H1 (cell line): ENCODE results near the gene XNDC1N. TPM values are rescaled to one million over a fixed set of nuclear protein-coding genes. Genes with fewer than 3 reads are reported as not detected.

ENCODE experiments used
- CHD2 ChIP-seq: IDR thresholded peaks from 2 replicates; pipeline ENCODE4 v1.6.1; 2012; ENCODE audit warnings: low read length, improper control_type of control experiment
- FOSL1 ChIP-seq: IDR thresholded peaks from 2 replicates; pipeline ENCODE4 v1.6.1; 2011; ENCODE audit warnings: mild to moderate bottlenecking, low read depth, low read length, moderate library complexity; ENCODE audit not compliant: insufficient read depth
- HDAC2 ChIP-seq, 2 experiments: fragments of 300-600 bp in 1 of 2; sonication (generic) in 1 of 2; IDR thresholded peaks; 2 replicates each; pipeline ENCODE4 v1.6.1; 2011 to 2012; ENCODE audit warnings: low read depth in 2 of 2, low read length in 2 of 2, mild to moderate bottlenecking in 2 of 2, moderate library complexity in 2 of 2, borderline replicate concordance in 1 of 2, inconsistent platforms in 1 of 2
- MAX ChIP-seq: IDR thresholded peaks from 2 replicates; pipeline ENCODE4 v1.6.1; 2012; ENCODE audit warnings: inconsistent platforms
- NRF1 ChIP-seq: IDR thresholded peaks from 2 replicates; pipeline ENCODE4 v1.6.1; 2011; ENCODE audit warnings: mild to moderate bottlenecking, low read depth, low read length, improper control_type of control experiment
- POLR2A ChIP-seq, 2 experiments: IDR thresholded peaks; 1 replicate in 1 of 2; 2 replicates in 1 of 2; pipeline ENCODE4 v1.6.1; 2011; ENCODE audit warnings: low read depth in 2 of 2, low read length in 2 of 2, mild to moderate bottlenecking in 2 of 2; ENCODE audit errors: control extremely low read depth in 1 of 2
- POLR2AphosphoS5 ChIP-seq: IDR thresholded peaks from 2 replicates; pipeline ENCODE4 v1.6.1; 2011; ENCODE audit warnings: low read depth, low read length
- POU5F1 ChIP-seq: IDR thresholded peaks from 2 replicates; pipeline ENCODE4 v1.6.1; 2011; ENCODE audit warnings: low read depth, mild to moderate bottlenecking, low read length, moderate library complexity
- SRF ChIP-seq: IDR thresholded peaks from 2 replicates; pipeline ENCODE4 v1.6.1; 2011; ENCODE audit warnings: mild to moderate bottlenecking, low read depth, low read length, moderate library complexity
- SUZ12 ChIP-seq: fragments of 200-600 bp; sonication (generic); IDR thresholded peaks from 2 replicates; pipeline ENCODE4 v1.6.1; 2012; ENCODE audit warnings: mild to moderate bottlenecking, inconsistent platforms, low read length, moderate library complexity, mixed read lengths
- TCF12 ChIP-seq: IDR thresholded peaks from 2 replicates; pipeline ENCODE4 v1.6.1; 2011; ENCODE audit warnings: low read depth, mild to moderate bottlenecking, low read length
- USF2 ChIP-seq: IDR thresholded peaks from 2 replicates; pipeline ENCODE4 v1.6.1; 2011; ENCODE audit warnings: low read length, improper control_type of control experiment
- polyA plus RNA-seq, 7 experiments: library from polyadenylated mRNA; depleted of rRNA in 3 of 7; stranded (reverse) in 5 of 7; unstranded in 2 of 7; fragments of >200 nt in 5 of 7; fragments of 200-250 nt in 2 of 7; gene quantifications; 1 replicate in 5 of 7; 2 replicates in 1 of 7; 4 replicates in 1 of 7; pipeline versions ENCODE4 v1.2.1 to v1.2.3, GENCODE V29; 2011 to 2013; ENCODE audit warnings: missing spikeins in 2 of 7, mixed read lengths in 2 of 7
- total RNA-seq: library from RNA; stranded (reverse); fragmentation: NEBNext Ultra II Directional; extraction: Animal tissue kit (Norgen Biotek cat#: 25700); gene quantifications from 2 replicates; pipeline ENCODE4 v1.2.1, GENCODE V29; 2021

The XNDC1N gene
- total and polyA plus RNA-seq, 2 of the 8 experiments (the other 6 are each of a cell fraction or from before 2014, with no cell fraction given): 5.8 to 7.5 TPM

GRCh38 chr11:71928737-71929443 is 496 bp upstream of the XNDC1N start, which contains the start of gene RNF121 (continued):
- TF ChIP-seq NRF1 (no peak), FOSL1 (no peak), POLR2AphosphoS5 (peak; percentile 92), HDAC2 (IDR thresholded peaks at IDR 0.05; ENCODE audit: borderline replicate concordance in 1 of 2, low read depth in 2 of 2, low read length in 2 of 2) (0 out of 4 replicates have a peak, but pooled peaks of 1 of the 2 experiments have one; percentile 9), SRF (no peak), SUZ12 (no peak), CHD2 (no peak; the same call in 1 of the 2 replicates), MAX (no peak), POU5F1 (no peak), POLR2A (IDR thresholded peaks at IDR 0.05; ENCODE audit: control extremely low read depth in 1 of 2, low read depth in 2 of 2, low read length in 2 of 2) (peak; percentile 59 to 80; a peak in 2 of 3 replicates), TCF12 (no peak), USF2 (no peak)
